Measurements from ENCODE around the gene RIPK4. TPM values are rescaled to one million over a fixed set of nuclear protein-coding genes. Genes with fewer than 3 reads are reported as not detected.
A peak's percentile ranks its signal among the peaks of the same experiment; 100 is the strongest.
"Not testable (repeated sequence)": the region's sequence is repeated elsewhere in the genome, so short reads cannot be mapped to it uniquely, and the experiment has no call there.

The RIPK4 gene
- total RNA-seq, 4 donors from 2014 or later: 0.91 to 1.7 (median 1.1) TPM

- intact Hi-C loops (cut with DNase I): no loop called here
- Histone ChIP-seq H3K4me1 (peaks cover 0 to 17% (median 16%) of the 10 kb centered on the region in 4 donors), H3K36me3 (no peaks in the 10 kb centered on the region), H3K27me3 (peaks cover 0 to 79% (median 4%) of the 10 kb centered on the region in 4 donors), H3K9me3 (peaks cover 0 to 1% (median 0%) of the 10 kb centered on the region in 4 donors), H3K27ac (replicated peaks in 1 of 4) (no peak overlapping the region), H3K4me3 (peak overlapping the region; percentile 2 to 22 (median 20))
- WGBS: 44% methylated on average over 12 of the region's 19 CpGs
- TF ChIP-seq POLR2AphosphoS5 (IDR thresholded peaks at IDR 0.05): no peak
- TF ChIP-seq, protein P1, sequence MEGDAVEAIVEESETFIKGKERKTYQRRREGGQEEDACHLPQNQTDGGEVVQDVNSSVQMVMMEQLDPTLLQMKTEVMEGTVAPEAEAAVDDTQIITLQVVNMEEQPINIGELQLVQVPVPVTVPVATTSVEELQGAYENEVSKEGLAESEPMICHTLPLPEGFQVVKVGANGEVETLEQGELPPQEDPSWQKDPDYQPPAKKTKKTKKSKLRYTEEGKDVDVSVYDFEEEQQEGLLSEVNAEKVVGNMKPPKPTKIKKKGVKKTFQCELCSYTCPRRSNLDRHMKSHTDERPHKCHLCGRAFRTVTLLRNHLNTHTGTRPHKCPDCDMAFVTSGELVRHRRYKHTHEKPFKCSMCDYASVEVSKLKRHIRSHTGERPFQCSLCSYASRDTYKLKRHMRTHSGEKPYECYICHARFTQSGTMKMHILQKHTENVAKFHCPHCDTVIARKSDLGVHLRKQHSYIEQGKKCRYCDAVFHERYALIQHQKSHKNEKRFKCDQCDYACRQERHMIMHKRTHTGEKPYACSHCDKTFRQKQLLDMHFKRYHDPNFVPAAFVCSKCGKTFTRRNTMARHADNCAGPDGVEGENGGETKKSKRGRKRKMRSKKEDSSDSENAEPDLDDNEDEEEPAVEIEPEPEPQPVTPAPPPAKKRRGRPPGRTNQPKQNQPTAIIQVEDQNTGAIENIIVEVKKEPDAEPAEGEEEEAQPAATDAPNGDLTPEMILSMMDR (IDR thresholded peaks at IDR 0.05): no peak
- no peak for DNase-seq (ENCODE audit: extremely low spot score)
Observed at GRCh38 chr21:41726058-41726558, 40.7 kb downstream of the RIPK4 start.

DNA sequence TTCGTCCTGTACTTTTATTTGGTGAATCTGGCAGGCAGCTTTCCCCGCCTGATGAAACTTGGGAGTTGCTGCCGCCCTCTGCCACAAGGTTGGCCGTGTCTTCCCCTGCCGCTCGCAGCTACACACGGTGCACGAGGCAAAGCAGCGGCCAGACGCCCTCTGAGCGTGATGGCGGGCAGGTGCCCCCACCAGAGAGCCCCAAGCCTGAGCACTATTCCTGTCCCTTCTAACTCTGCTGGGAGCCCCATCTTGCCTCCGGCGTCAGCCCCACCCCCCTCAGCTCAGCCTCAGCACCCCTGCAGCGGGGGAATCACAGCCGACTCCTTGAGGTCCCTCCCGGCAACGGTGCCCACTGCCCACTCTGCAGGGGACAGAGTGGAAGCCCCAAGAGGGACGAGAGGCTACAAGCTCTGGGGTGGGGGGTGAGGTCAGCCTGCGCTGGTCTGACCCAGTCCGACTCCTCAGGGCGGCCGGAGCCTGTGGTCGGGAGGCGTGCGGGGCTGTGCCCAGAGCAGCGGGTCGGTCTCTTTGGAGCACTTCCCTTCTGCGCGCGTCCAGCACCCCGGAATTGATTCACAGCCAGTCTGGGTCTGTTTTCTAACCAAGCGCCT, 41.3 kb downstream of the RIPK4 start:
- WGBS: 26% methylated on average over 29 of the region's 33 CpGs
- no peaks in the 10 kb centered on the region for H3K9me3 ChIP-seq
- peak overlapping the region; percentile 2 to 22 (median 20) for H3K4me3 ChIP-seq
- no peak overlapping the region for H3K27ac ChIP-seq (replicated peaks in 1 of 4)
- H3K36me3 ChIP-seq: no peaks in the 10 kb centered on the region
- H3K4me1 ChIP-seq: peaks cover 0 to 17% (median 16%) of the 10 kb centered on the region in 4 donors
- no peak for DNase-seq (ENCODE audit: extremely low spot score)
- H3K27me3 ChIP-seq: peaks cover 0 to 79% (median 4%) of the 10 kb centered on the region in 4 donors
- no peak for TF ChIP-seq POLR2AphosphoS5 (IDR thresholded peaks at IDR 0.05)
- TF ChIP-seq, protein P1 (IDR thresholded peaks at IDR 0.05): no peak
- no peak for TF ChIP-seq EP300 (IDR thresholded peaks at IDR 0.05)
- TF ChIP-seq POLR2A (IDR thresholded peaks at IDR 0.05; ENCODE audit: low read depth): no peak
- intact Hi-C loops (cut with DNase I): no loop called here

DNA sequence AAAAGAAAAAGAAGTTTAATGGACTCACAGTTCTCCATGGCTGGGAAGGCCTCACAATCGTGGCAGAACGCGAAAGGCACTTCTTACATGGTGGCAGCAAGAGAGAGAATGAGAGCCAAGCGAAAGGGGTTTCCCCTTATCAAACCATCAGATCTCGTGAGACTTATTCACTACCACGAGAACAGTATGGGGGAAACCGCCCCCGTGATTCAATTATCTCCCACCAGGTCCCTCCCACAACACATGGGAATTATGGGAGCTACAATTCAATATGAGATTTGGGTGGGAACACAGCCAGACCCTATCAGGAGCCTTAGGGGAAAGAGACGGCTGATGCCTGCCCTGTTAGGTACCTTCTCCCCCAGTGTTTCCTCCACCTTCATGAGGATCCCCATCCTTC, 43.0 kb downstream of the RIPK4 start:
- peaks cover 0 to 78% (median 4%) of the 10 kb centered on the region in 4 donors for H3K27me3 ChIP-seq
- DNase-seq (ENCODE audit: extremely low spot score); H3K9me3 ChIP-seq; H3K27ac ChIP-seq (replicated peaks in 1 of 4); H3K36me3 ChIP-seq; H3K4me3 ChIP-seq; intact Hi-C loops (cut with DNase I): not testable (repeated sequence)
- 84% methylated on average over 9 of the region's 9 CpGs for WGBS
- peaks cover 0 to 17% (median 16%) of the 10 kb centered on the region in 4 donors for H3K4me1 ChIP-seq

GRCh38 chr21:41722052-41723018, 44.5 kb downstream of the RIPK4 start:
- 85% methylated on average over 20 of the region's 20 CpGs for WGBS
- no peak overlapping the region for H3K4me3 ChIP-seq
- intact Hi-C loops (cut with DNase I): no loop called here

More at GRCh38 chr21:41722052-41723018, 44.5 kb downstream of the RIPK4 start:
- Histone ChIP-seq H3K9me3 (no peaks in the 10 kb centered on the region), H3K27ac (replicated peaks in 1 of 4) (no peak overlapping the region), H3K27me3 (peaks cover 0 to 71% (median 4%) of the 10 kb centered on the region in 4 donors), H3K36me3 (no peaks in the 10 kb centered on the region), H3K4me1 (peaks cover 0 to 16% (median 16%) of the 10 kb centered on the region in 4 donors)
- DNase-seq (ENCODE audit: extremely low spot score): no peak
- TF ChIP-seq EP300 (IDR thresholded peaks at IDR 0.05) (no peak), POLR2AphosphoS5 (IDR thresholded peaks at IDR 0.05) (no peak), POLR2A (IDR thresholded peaks at IDR 0.05; ENCODE audit: low read depth) (no peak)
- TF ChIP-seq, protein P1 (IDR thresholded peaks at IDR 0.05): no peak

All from esophagus muscularis mucosa (tissue), 4 donors.